Measurements from ENCODE around the gene ALPK1.
"Not testable (repeated sequence)": the region's sequence is repeated elsewhere in the genome, so short reads cannot be mapped to it uniquely, and the experiment has no call there.

GRCh38 chr4:112490808-112491207, 193.6 kb downstream of the ALPK1 start:
- TF ChIP-seq POLR2A (IDR thresholded peaks at IDR 0.05; ENCODE audit: low read length); GATA1 (IDR thresholded peaks at IDR 0.05; ENCODE audit: low read depth, low read length): not testable (repeated sequence)
